Measurements from ENCODE around the gene VIPR1.

The VIPR1 gene

DNA sequence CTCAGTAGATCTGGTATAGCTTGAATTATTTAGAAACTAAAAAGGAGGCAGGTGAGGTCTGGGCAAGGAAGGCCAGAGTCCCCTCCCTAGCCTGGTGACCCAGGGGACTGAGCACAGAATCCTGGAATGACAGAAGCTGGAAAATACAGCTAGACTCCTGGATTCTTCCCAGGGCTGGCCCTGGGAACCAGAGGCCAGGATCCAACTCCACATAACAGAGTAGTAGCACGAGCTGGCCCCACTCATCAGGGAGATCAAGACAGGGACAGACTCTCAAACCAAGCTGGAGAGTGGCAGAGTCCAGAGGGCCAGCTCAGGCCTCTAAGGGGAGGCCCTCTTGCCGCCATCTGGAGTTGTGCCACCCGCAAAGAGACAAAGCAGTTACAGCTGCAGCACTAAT is 10.7 kb downstream of the VIPR1 start:
- no peak for DNase-seq

DNA sequence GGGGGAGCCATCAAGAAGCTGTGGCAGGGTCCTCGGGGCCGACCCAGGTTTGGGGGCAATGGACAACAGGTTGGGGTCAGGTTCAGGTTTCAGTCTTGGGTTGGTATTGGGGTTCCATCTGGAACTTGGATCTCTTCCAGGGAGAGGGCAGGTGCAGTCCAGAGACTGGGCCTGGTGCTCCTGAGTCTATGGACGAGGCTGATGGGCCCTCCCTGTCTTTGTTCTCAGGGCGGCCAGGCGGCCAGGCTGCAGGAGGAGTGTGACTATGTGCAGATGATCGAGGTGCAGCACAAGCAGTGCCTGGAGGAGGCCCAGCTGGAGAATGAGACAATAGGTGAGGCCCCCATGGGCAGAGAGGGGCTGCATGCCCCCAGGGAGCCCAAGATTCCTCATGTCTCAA is 11.1 kb downstream of the VIPR1 start:
- DNase-seq, result no peak

- no peak for DNase-seq
Measured at GRCh38 chr3:42514876-42515275, 12.4 kb downstream of the VIPR1 start.

DNA sequence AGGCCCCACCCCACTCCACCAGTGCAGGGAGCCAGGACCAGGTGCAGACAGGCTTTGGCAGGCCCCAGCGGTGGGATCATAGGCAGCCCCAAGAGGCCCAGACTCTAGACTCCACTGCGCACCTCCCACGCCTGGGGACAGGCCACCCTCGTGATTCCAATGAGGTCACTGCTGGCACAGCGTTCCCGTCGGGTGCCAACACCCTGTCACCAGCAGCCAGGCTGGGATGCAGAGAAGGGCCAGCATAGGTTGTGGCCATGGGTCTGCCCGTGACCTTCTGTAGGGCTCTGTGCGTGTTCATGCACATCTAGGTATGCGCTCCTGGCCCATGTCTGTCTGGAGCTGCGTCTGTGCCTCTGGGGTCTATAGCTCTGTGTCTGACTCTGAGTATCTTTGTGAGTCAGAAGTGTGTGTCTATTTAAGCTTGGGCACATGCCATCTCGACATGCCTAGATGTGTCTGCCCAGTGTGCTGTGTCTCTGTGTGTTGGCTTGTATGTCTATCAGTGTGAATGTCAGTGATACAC is 13.0 kb downstream of the VIPR1 start:
- DNase-seq, result no peak

GRCh38 chr3:42515976-42516375 is 13.5 kb downstream of the VIPR1 start:
- DNase-seq, result no peak

DNA sequence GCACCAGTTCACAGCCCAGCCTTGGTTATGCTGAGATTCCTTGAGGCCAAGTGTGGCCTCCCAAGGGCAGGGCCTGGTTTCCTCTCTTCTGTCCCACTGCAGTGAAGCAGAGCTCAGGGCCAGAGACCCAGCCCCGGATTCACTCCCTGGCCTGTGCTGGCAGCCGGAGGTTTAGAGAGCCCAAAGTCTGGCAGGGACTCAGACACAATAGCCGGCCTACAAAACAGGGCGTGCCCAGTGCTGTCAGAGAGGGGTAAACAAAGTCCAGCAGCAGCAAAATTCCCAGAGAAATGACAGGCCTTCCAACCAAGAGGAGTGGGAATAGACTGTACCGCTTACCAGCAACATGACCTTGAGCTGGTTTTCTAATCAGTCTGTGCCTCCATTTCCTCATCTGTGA is 14.0 kb downstream of the VIPR1 start:
- DNase-seq, result no peak

DNA sequence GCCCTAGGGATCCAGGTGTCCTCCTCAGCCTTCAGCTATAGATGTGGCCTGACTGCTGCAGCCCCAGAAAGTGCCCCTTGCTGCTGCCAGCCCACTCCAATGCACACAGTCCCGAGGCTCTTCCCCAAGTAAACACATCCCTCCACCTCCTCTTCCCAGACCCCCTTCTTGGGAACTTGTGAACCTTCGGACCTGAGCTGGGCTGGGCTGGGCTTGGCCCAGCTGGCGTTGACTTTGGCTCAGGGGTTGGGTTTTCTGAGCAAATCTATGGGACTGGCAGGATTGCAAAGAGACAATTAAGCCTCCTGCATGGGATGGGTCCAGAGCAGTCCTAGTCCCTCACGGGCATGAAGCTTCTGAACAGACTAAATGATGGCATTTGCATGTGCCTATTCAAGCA is 14.7 kb downstream of the VIPR1 start:
- no peak for DNase-seq

DNA sequence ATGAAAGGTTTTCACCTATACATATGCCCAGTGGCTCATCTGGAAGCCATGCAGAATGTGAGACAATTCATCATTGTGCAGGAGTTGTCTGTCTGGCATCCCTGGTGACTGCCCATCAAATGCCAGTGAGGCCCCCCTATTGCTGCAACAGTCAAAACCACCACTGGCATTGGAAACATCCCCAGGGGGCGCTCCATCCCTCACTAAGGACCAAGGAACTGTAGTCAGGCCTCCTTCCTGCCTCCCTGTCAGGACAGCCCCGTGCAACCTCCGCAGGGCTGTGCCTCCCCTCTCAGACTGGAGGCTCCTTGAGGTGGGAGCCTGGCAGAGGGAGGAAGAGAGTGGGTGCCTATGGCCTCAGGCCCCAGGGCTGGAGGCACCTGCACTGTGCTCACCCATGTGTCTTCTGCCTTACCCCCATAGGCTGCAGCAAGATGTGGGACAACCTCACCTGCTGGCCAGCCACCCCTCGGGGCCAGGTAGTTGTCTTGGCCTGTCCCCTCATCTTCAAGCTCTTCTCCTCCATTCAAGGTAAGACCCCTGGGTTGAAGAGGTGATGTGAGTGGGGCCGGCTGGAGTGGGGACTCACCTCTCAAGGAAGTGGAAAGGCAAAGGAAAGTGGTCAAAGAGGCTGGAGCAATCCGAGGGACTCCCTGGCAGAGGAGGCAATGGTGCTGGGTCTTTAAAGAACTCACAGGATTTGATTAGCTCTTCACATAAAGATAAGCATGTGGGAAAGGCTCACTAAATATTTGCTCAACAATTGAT is 16.5 kb downstream of the VIPR1 start:
- DNase-seq, result no peak

- DNase-seq, result no peak
Measured at GRCh38 chr3:42519568-42519962, 17.1 kb downstream of the VIPR1 start.

DNA sequence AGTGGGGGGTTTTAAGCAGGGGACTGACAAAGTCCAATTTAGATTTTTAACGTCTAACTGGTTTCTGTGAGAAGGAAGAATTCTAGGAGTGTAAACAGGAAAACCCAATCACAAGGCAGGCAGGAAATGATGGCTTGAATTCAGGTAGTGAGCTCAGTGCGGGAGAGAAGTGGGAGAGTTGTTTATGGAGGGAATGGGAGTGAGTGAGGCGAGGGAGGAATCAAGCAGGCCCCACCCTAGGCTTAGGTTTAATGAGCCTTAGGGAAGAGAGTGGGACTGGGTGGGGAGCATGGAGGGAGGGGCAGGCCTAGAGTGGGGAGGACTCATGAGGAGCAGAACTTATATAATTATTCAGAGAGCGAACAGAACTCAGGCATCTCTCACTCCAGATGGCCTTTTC is 17.9 kb downstream of the VIPR1 start:
- no peak for DNase-seq

GRCh38 chr3:42520906-42521305 is 18.5 kb downstream of the VIPR1 start:
- no peak for DNase-seq

DNA sequence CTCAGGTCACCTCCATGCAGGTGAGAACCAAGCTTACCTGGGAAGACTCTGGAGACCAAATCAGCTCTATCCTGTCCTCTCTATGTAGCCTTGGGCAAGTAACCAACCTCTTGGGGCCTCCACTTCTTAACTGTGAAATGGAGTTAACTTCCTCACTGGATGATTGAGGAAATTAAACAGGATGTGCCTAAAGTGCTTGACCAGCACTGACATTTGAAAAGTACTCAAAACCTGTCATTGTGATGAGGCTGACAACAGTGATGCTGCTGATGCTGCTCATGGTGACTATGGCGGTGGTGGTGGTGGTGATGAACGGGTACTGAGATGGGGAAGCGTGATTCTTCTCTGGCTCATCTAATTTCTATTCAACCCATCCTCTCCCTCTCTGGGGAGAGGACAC is 22.3 kb downstream of the VIPR1 start:
- no peak for DNase-seq

DNA sequence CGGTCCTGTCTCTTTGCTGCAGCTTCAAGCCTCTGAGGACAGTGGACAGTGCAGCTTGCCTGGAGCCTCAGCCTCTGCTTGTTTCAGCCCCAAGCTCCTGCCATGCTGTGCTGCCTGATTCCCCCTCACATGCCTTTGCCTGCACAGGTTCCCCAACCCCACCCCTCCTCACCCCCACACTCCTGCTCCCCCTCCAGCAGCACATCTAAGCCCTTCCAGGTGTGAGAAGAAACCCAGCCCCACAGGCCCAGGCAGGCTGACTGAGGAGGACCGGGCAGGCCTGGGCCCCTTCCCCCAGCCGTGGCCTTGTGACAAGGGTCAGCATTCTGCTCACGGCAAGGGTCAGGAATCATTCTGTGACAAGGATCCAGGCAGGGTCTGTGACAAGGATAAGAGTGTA is 22.8 kb downstream of the VIPR1 start:
- DNase-seq, result no peak

- no peak for DNase-seq
Measured at GRCh38 chr3:42525736-42526345, 23.4 kb downstream of the VIPR1 start.

- peak; percentile 80 for DNase-seq
Measured at GRCh38 chr3:42526616-42527367, 24.3 kb downstream of the VIPR1 start.

DNA sequence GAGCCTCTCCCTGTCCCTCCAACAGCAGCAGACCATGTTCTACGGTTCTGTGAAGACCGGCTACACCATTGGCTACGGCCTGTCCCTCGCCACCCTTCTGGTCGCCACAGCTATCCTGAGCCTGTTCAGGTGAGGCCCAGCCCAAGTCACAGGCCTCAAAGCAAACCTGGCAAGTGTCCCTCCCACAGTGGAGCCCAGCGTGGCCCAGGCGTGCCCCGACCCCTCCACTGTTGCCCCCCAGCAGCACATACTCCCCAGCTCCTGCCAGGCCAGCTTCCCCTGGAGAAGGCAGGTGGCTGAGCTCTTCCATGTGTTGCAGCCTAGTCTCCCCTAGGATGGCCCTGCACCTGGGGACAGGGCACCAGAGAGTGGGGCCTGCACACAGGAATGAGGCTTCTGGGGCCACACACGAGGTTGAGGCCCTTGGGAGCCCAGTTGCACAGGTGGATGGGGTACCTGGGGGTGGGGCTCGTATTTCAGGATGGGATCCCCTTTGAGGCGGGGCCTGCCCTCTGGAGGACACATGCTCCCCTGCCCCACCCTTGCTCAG is 25.0 kb downstream of the VIPR1 start:
- DNase-seq, result no peak

DNA sequence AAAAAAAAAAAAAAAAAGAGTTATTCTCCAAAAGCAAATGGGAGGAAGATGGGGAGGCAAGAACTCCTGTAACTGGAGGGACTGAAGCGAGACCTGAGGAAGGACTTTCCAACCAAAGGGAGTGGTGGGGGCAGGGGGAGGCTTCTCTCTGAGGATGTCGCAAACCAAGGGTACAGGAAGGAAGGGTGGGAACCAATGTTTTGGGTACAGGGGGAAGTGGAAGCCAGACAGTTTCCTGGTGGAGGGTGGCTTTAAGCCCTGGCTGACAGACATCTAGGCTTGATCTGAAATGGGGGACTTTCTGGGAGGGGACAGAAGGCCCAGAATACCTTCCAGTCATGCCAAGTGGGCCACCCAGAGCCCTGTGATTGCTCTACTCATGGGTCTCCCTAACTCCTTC is 27.0 kb downstream of the VIPR1 start:
- DNase-seq, result no peak

- no peak for DNase-seq
Measured at GRCh38 chr3:42530073-42530472, 27.6 kb downstream of the VIPR1 start.

DNA sequence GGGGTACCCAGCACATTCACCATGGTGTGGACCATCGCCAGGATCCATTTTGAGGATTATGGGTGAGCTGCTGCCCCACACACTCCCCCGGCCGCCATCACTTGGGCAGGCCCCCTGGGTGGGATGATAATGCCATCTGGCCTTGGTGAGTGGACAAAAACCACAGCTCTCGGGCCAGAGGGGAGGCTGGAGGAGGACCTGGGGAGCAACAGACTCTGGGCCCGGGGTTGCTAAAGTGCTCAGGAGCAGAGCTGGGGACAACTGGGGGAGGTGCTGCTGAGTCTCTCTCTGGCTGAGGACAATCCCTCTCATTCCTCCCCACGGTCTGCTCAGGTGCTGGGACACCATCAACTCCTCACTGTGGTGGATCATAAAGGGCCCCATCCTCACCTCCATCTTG is 29.0 kb downstream of the VIPR1 start:
- DNase-seq, result no peak

GRCh38 chr3:42532229-42532628 is 29.8 kb downstream of the VIPR1 start:
- DNase-seq, result no peak

- DNase-seq, result no peak
Measured at GRCh38 chr3:42533161-42533897, 30.9 kb downstream of the VIPR1 start.

- DNase-seq, result no peak
Measured at GRCh38 chr3:42535981-42536784, 33.7 kb downstream of the VIPR1 start.

Data from activated CD8-positive, alpha-beta memory T cell treated with anti-CD3 and anti-CD28 coated beads for 24 hours (primary cell).